ENCODE results near the gene PLEKHA6.
"Not testable (repeated sequence)": the region's sequence is repeated elsewhere in the genome, so short reads cannot be mapped to it uniquely, and the experiment has no call there.

The PLEKHA6 gene

DNA sequence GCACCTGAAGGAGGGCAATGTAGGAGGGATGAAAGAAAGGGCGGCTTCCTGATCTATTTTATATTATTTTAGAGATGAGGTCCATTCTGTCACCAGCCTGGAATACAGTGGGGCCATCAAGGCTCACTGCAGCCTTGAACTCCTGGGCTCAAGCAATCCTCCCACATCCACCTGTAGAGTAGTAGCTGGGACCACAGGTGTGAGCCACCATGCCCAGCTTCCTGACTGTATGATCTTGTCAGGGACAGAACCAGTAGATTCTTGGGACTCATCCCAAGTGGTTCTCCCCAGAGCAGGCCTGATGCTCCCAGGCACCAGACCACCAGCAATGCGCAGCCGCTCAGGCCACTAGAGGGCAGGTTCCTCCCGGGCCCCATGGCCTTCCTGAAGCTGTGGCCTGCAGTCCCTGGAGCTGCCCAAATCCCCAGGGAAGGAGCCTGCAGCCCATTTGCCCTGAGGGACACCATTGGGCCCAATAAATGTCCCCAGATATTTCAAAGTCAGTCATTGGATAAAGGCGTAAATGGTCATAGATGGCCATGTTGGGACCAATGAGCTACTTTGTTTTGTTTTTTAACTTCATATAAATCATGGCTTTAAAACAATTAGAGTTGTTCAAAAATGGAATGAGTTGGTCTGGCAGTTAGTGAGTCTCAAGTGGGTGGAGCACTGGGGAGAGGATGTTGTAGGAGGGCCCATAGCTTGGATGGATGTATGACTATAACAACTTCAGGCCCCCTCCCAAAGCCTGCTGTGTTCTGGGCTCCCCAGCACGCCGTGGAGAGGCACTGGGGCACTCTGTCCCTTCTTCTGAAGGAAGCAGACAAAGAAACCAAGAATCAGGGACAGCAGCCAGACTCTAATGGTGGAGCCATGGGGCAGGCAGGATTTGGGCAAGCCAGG is 101.3 kb downstream of the PLEKHA6 start:
- no peak for DNase-seq

- no peak for DNase-seq
Observed at GRCh38 chr1:204257446-204257845, 102.3 kb downstream of the PLEKHA6 start.

DNA sequence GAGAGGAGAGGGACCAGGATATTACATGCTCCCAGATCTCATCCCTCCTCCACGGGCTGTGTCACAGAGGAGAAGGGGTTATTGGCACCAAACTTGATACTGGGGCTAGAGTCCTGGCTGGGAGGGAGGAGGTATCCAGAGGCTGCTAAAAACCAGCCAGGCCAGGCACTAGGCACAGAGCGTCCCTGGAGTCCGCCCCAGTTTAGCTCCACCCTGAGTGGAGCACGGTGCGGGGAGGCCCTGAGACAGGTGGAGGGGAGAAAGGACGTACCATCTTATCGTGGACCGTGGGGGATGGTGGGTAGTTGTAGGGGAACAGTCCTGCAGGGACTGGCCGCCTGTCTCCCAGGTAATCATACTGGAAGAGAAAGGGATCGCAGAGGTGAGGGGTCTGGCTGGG is 103.2 kb downstream of the PLEKHA6 start:
- no peak for DNase-seq

- DNase-seq, result no peak
Observed at GRCh38 chr1:204255966-204256365, 103.8 kb downstream of the PLEKHA6 start.

DNA sequence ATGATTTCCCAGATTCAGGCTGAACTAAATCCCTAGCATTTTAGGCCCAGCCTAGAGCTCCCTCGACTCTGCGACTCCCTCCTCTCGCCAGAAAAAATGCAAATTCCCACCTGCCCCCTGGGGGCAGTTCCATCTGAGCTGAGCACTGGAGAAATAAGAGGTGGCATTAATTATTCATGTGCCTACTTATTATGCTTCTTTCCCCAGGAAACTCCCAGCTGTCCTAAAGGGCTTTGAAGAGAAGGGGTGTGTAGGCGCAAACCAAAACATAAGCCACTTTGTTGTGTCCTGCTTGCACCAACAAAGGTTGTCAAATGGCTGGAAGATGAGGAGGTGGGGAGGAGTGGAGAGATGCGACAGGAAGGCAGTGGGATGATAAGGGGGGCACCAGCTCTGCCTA is 104.5 kb downstream of the PLEKHA6 start:
- DNase-seq, result no peak

DNA sequence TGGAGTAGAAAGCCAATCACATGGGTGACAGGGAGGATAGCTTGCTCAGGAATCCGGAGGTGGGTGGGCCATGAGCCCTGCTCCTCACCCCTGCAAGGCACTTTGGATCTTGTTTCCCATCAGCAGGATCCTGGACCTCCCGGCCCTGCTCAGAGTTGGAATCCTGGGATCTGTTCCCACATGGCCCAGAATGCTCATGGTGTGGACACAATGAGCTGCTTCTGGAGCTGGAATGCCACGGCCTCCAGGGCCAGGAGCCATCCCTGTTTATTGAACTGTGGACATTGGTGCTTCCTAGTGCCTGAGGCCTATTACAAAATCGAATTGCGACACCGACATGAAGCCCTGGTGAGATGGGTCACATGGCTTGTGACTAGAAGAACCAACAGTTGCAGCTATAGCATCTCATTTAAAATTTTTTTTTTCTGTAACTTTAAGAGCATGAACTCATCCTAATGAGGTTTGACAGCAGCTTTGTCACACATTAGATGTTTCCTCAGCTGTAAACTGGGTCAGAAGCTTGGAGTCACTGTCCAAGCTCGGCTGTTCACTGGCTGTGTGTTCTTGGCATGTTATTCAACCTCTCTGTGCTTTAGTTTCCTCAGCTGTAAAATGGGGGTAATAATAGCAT is 105.6 kb downstream of the PLEKHA6 start:
- no peak for DNase-seq

DNA sequence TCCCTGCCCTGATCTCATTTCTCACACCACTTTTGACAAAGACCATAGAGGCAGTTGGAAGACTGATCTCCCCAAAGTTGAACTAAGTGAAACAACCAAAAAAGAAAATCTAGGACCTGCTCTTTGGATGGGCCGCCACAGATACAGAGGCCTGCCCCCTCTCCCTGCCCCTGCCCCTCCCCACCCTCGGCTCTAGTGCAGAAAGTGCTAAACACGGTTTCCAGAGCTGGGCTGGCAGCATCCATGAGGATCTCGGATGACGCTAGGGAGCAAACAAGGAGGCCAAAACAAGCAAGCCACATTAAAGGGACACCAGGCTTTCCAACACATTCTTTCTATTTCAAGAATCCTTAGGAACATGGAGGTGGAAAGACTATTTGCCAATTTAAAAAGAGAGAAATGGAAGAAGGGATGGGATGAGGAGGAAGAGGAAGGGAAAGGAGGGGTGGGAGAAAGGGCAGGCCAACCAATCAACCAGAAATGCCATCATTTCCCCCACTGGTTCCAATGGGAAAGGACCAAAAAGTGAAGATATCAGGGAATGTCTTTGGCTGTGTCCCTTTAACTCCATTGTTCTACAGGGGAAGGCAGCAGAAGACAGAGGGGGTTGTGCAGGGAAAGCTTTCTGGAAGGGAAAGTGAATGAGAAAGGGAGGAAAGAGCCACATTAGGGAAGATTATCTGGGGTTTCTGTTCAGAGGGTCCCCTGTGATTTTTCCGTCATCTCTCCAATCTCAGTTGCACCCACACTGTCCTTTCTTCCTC is 107.6 kb downstream of the PLEKHA6 start:
- no peak for DNase-seq

DNA sequence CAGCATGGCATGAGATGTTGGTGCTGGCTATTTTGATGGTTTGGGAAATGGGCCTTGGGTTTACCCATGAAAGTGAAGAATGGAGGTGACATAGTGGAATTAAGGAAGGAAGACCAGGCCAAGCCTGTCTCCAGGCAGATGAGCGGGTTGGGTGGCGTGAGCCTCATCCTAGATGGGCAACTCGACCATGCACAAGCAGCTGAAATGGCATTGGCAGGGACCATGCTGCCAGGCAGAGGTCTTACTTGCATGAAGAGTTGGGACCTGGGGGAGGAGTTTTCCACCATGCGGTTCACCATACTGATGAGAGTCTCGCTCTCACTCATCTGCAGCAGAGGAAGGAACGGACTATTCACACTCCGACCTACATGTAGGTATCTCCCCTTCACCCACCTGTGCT is 108.4 kb downstream of the PLEKHA6 start:
- no peak for DNase-seq

GRCh38 chr1:204250428-204251030 is 109.2 kb downstream of the PLEKHA6 start:
- no peak for DNase-seq

DNA sequence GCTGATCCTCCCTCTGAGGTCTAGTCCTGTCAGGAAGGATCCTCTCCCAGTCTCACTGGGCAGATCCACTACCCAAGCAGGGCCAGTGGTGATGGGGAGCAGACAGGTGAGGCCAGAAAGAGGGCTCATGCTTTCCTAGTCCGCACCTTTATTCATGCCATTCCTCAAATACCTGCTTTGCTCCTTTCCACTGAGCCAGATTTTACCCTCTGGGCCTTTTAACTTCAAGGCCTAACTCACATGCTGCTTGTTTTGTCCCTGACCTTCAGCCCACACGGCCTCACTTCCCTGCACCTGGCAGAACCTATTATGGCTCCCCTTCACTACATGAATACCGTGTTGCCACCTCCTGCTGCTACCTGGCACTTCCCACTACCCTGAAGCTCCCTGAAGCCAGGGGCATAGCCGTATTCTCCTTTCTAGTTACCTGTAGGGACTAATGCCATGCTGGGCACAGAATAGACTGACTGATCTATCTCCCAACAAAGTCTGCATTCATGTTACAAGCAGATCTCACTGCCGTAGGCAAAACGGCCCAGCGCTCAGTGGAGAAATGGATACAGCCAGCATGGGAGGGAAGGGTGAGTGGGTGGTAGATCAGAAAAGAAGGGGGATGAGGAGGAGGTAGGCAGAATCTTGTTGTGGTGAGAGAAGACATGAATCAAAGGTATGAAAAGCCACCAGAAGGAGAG is 109.8 kb downstream of the PLEKHA6 start:
- no peak for DNase-seq

DNA sequence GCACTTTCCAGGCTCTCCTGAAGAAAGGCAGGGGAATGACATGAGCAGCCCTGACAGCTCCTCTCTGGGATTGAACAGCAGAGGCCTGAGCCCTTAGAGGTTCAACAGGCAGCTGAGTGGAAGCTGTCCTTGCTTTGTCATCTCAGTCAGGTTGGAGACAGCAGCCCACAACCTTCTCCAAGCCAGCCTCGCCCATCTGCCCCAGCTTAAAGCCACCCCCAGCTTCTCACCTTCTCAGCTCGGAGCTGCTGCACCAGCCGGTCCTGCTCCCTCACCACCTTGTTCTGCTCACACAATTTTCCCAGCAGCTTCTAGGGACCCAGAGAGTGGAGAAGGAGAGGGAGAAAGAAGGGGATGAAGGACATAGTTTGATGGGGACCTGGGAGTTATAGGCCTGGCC is 110.8 kb downstream of the PLEKHA6 start:
- DNase-seq, result no peak

- no peak for DNase-seq
Observed at GRCh38 chr1:204246876-204247275, 112.9 kb downstream of the PLEKHA6 start.

DNA sequence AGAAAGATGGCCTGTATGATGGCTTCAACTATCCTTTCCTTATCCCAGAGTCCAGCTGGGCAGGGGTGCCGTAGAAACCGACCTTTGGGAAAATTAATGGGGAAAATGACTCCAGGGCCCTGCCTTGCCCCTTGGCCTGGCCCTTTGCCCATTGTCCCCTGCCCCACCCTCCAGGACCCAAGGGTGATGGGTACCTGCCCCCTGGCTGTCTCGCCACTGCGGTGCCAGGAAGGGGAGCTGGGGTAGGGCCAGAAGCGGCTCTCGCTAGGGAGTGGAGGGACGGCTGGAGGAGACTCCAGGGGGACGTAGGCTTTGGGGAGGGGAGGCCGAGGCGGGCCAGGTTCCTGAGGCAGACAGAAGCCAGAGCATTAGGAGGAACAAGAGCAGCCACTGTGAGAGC is 116.8 kb downstream of the PLEKHA6 start:
- DNase-seq, result no peak

GRCh38 chr1:204241914-204242313 is 117.8 kb downstream of the PLEKHA6 start:
- DNase-seq, result no peak

- no peak for DNase-seq
Observed at GRCh38 chr1:204241050-204241449, 118.7 kb downstream of the PLEKHA6 start.

GRCh38 chr1:204240233-204240632 is 119.5 kb downstream of the PLEKHA6 start:
- DNase-seq, result no peak

DNA sequence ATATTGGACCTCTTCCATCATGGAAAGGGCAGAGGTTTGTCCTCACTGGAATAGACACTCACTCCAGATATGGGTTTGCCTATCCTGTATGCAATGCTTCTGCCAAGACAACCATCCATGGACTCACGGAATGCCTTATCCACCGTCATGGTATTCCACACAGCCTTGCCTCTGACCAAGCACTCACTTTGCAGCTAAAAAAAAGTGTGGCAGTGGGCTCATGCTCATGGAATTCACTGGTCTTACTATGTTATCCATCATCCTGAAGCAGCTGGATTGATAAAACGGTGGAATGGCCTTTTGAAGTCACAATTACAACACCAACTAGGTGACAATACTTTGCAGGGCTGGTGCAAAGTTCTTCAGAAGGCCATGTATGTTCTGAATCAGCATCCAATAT is 120.3 kb downstream of the PLEKHA6 start:
- not testable (repeated sequence) for DNase-seq

DNA sequence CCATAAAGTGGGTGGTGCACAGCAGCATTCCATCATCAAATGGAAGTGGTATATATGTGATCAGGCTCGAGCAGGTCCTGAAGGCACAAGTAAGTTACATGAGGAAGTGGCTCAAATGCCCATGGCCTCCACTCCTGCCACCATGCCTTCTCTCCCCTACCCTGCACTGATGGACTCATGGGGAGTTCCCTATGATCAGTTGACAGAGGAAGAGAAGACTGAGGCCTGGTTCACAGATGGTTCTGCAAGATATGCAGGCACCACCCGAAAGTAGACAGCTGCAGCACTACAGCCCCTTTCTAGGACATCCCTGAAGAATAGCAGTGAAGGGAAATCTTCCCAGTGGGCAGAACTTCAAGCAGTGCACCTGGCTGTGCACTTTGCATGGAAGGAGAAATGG is 121.2 kb downstream of the PLEKHA6 start:
- DNase-seq, result not testable (repeated sequence)

- DNase-seq, result not testable (repeated sequence)
Observed at GRCh38 chr1:204237515-204237914, 122.2 kb downstream of the PLEKHA6 start.

- no peak for DNase-seq
Observed at GRCh38 chr1:204232526-204232925, 127.2 kb downstream of the PLEKHA6 start.

DNA sequence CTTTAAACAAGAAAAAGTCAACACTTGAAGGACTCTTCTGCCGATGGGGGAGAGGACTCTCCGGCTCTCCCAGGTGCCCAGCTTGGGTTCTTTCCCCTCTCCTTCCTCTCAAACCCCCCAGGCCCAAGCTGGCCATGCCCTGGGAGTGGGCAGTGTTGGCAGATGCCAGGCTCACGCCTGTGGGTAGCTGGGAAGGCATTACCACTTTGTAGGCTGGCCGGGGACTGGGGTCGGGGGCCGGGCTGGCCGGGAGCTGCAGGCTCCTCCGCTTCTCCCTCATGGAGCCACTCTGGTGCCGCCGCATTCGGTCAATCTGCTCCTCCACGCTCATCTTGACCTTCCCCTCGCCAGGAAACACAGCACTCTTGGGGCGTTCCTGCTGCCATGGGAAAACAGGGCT is 129.5 kb downstream of the PLEKHA6 start:
- DNase-seq, result no peak

GRCh38 chr1:204228896-204229295 is 130.8 kb downstream of the PLEKHA6 start:
- no peak for DNase-seq

Data from NCI-H1417 treated with DMSO at 0.1 percent for 48 hours (cell line).